Eye (tissue), 1 donor: Measurements from ENCODE around the gene RAB10.
"Not testable (repeated sequence)": the region's sequence is repeated elsewhere in the genome, so short reads cannot be mapped to it uniquely, and the experiment has no call there.

Experiments
- DNase-seq: peaks from one replicate; pipeline ENCODE4 v3.0.0-alpha.2; 2015

RAB10 gene

GRCh38 chr2:26100384-26100783 lies 66.5 kb downstream of the RAB10 start:
- DNase-seq: no peak

DNA sequence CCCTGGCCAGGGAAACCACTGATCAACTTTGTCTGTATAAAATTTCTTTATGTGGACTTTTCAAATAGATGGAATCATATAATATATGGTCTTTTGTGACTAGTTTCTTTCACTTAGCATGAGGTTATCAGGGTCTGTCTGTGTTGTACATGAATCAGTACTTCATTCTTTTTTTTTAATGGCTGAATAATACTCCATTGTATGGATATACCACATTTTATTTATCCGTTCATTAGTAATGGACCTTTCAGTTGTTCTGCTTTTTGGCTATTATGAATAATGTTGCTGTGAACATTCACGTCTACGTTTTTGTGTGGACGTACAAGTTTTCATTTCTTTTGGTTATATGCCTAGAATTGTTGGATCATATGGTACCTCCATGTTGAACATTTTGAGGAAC lies 69.9 kb downstream of the RAB10 start:
- DNase-seq: no peak

- not testable (repeated sequence) for DNase-seq
These were observed 74.8 kb downstream of the RAB10 start for GRCh38 chr2:26108701-26109100.

DNA sequence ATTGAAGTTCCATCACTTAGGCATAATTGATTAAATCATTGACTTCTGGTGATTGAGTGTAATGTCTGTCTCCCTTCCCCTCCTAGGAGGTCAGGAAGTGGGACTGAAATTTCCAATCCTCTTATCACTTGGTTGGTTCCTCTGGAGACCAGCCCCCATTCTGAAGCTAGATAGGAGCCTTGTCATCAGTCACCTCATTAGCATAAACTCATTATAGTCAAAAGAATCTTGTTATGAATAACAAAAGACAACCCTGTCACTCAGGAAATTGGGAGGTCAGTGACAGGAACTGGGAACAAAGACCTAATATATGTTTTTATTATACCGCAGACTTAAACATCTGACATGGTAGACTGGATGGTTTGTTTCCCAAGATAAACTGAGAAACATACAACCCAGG lies 78.3 kb downstream of the RAB10 start:
- no peak for DNase-seq

GRCh38 chr2:26114151-26114550 lies 80.3 kb downstream of the RAB10 start:
- no peak for DNase-seq

GRCh38 chr2:26118682-26119081 lies 84.8 kb downstream of the RAB10 start:
- DNase-seq: no peak

DNA sequence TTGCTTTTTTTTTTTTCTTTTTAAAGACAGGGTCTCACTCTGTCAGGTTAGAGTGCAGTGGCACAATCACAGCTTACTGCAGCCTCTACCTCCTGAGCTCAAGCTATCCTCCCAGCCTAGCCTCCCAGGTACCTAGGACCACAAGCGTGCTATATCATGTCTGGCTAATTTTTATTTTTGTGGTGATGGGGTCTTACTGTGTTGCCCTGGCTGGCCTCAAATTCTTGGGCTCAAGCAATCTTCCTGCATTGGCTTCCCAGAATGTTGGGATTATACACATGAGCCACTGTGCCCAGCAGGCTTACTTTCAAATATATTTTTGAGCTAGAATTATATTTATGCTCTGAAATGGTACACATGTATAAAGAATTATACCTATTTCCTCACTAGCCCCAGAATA lies 85.6 kb downstream of the RAB10 start:
- no peak for DNase-seq

GRCh38 chr2:26122630-26123029 lies 88.7 kb downstream of the RAB10 start:
- no peak for DNase-seq

DNA sequence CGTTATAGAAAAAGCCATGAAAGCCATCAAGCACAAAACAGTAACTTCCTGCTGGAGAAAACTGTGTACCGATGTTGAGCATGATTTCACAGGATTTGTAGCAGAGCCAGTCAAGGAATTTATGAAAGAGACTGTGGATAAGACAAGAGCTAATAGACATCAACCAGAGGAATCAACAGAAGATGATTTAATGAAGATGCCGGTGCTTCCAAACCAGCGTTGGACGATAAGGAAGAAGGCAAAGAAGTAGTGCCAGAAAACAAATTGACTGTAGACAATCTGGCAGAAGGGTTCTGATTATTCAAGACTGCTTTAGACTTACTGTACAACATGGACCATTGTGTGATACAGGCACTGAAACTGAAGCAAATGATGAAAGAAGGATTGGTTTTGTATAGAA lies 89.5 kb downstream of the RAB10 start:
- no peak for DNase-seq

GRCh38 chr2:26126074-26126473 lies 92.2 kb downstream of the RAB10 start:
- DNase-seq: no peak

- no peak for DNase-seq
These were observed 94.3 kb downstream of the RAB10 start for GRCh38 chr2:26128176-26128575.

DNA sequence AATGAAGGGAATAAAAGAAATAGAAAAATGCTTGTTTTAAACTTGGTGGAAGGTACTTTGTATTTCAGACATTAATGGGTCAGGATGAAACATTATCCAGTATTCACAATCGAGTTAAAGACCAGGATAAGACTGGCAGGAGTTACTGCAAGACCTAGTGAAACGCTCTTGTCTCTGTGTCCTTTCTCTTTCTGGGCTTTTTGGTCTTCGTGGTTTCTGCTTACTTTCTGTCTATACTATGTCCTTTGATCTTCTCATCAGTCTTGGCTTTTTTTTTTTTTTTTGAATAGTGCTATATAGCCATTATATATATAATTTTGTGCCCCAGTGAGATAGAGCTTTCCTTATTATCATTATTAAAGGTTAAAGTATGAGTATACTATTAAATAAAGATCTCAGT lies 96.9 kb downstream of the RAB10 start:
- DNase-seq: no peak

DNA sequence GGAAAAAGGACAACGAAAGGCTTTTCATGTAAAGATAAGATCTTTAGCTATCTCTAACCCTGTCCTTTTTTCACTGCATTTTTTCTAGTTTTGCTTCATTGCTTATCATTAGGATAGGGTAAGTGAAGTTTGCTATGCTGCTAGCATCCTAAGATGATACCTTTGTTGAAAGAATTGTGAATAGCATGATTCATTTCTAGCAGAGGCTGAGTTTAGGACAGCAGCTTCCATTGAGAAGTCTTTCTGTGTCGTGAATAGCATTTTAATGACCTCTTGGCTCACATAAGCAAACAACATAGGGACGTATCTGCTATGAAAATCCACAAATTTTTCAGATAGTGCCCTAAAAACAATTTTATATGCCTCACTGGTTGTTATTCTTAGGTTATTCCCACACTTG lies 102.6 kb downstream of the RAB10 start:
- no peak for DNase-seq

- DNase-seq: peak; percentile 18
These were observed 105.6 kb downstream of the RAB10 start for GRCh38 chr2:26139269-26140183.

DNA sequence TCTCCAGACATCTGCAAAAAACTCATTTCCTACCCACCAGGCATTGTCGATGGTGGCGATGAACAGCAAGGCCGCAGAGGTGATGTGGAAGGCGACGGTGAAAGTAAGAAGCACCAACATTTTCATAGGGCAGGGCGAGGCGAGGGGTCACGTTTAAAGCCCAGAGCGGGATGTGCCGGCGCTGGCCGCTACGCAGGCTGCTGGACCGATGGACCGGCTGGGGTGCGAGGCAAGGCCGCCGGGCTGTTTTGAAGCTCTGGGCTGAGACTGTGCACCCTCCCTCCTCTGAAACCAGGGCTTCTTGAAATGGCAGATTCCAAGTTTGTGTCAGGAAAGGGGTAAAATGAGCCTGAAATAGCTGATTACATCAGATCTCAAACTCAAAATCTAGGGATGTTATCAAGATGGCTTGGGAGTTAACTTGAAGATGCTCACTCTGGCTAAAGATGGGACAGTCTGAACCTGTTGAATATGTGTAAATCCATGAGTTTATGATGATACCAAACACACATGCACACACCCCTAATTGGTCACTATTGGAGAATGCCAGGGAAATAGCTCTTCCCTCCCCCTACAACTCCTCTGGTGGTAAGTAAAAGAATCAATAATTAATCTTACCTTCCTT lies 107.4 kb downstream of the RAB10 start:
- no peak for DNase-seq

GRCh38 chr2:26144031-26144430 lies 110.1 kb downstream of the RAB10 start:
- no peak for DNase-seq

DNA sequence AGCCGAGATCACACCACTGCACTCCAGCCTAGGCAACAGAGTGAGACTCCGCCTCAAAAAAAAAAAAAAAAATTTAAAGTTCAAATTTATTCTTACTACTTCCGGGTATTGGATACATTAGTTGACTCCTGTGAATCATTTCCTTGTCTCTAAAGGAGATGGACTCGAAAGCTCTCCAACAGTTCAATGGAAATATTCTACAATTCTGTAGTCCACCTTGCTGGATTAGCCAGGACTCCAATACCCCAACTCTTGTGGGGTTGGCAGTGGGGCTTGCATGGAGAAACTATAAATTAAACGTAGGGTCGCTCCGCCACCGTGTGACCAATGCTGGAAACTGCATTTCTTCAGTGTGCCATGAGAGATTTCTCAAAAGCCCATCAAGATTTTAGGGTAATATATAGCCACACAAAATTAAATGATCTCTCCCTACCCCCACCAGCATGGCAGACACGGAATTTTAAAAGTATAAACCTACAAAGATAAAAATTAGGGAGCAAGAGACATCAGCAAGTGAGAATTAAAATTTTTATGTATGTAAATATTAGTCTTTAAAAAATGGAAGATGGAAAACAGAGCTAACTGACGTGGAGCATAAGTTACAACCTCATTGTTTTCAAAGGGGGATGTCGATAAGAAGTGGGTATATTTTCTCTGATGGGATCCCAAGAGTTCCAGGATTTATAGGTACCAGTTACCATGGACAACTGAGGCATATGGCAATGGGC lies 111.2 kb downstream of the RAB10 start:
- DNase-seq: peak; percentile 84

DNA sequence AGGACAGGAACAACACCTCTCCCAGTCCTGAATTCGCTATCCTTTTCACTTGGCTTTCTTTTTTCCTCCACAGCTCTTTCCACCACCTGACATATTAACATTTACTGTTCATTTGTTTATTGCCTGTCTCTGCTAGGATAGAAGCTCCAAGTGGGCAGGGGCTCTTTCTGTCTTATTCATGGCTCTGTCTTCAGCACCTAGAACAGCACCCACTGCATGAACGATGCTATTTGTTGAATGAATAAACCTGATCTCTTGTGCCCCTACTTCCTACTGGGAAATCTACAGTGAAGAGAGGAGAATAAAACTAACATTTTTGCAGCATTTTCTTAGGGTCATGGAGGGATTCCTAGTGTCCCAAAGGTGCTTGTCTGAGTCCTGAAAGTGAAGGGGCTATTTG lies 114.6 kb downstream of the RAB10 start:
- no peak for DNase-seq

DNA sequence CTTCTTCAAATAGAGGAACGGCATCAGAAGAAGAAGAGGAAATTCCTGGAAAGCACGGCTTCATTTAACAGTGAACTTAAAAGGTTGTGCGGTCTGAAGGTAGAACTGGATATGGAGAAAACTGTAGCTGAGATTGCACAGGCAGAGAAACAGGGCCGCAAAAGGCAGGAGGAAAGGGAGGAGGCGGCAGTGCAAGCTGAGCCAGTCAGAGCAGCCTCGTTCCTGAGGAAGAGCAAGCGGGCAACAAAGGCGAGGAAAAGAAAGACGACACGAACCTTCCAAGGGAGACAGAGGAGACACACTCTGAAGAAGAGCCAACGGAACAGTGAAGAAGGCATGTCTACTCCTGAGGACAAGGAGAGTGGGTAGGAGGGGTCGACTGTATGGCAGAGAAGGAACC lies 116.4 kb downstream of the RAB10 start:
- no peak for DNase-seq

DNA sequence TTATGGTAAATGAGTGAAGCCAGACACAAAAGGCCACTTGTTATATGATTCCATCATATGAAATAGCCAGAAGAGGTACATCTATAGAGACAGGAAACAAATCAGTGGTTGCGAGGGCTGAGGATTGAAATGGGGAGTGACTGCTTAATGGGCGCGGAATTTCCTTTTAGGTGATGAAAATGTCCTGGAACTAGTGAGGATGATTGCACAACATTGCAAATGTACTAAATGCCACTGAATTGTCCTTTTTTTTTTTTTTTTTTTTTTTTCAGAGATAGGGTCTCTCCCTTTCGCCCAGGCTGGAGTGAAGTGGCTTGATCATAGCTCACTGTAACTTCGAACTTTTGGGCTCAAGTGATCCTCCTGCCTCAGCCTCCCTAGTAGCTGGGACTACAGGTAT lies 123.7 kb downstream of the RAB10 start:
- no peak for DNase-seq

- no peak for DNase-seq
These were observed 128.0 kb downstream of the RAB10 start for GRCh38 chr2:26161926-26162325.

- DNase-seq: no peak
These were observed 129.1 kb downstream of the RAB10 start for GRCh38 chr2:26162963-26163362.

GRCh38 chr2:26164231-26164630 lies 130.3 kb downstream of the RAB10 start:
- DNase-seq: no peak
